DOHH2 (cell line): ENCODE measurements around the gene EEIG1.
A peak's percentile ranks its signal among the peaks of the same experiment; 100 is the strongest.

Source experiments
- H3F3A ChIP-seq: fragments of 200-600 bp; sonication (generic), shearing (Covaris generic); 2 replicates; pipeline ENCODE4 v1.6.0; 2016; ENCODE audit warnings: antibody characterized with exemption, mild to moderate bottlenecking; ENCODE audit not compliant: control insufficient read depth, insufficient read depth
- H3K27ac ChIP-seq: fragments of 200-600 bp; sonication (generic); 2 replicates; pipeline ENCODE4 v1.5.1; 2014; ENCODE audit warnings: low read depth, mild to moderate bottlenecking, low read length, moderate library complexity
- H3K27me3 ChIP-seq: fragments of 200-600 bp; sonication (generic); 2 replicates; pipeline ENCODE4 v1.6.1; 2014; ENCODE audit warnings: mild to moderate bottlenecking, low read length, mixed read lengths; ENCODE audit not compliant: control insufficient read depth
- H3K36me3 ChIP-seq: fragments of 200-600 bp; sonication (generic); 2 replicates; pipeline ENCODE4 v1.6.1; 2014; ENCODE audit warnings: mild to moderate bottlenecking, low read length, moderate library complexity, mixed read lengths; ENCODE audit not compliant: control insufficient read depth
- H3K4me1 ChIP-seq: fragments of 200-600 bp; sonication (generic); 2 replicates; pipeline ENCODE4 v1.6.1; 2014; ENCODE audit warnings: mild to moderate bottlenecking, low read length, mixed read lengths; ENCODE audit not compliant: control insufficient read depth
- H3K4me2 ChIP-seq: fragments of 200-600 bp; sonication (generic); 2 replicates; pipeline ENCODE4 v1.6.0; 2014; ENCODE audit warnings: mild to moderate bottlenecking, low read length, moderate library complexity
- H3K4me3 ChIP-seq: fragments of 200-600 bp; sonication (generic); 2 replicates; pipeline ENCODE4 v1.5.1; 2014; ENCODE audit warnings: mild to moderate bottlenecking, low read length, mixed read lengths
- H3K79me2 ChIP-seq: fragments of 200-600 bp; sonication (generic); 2 replicates; pipeline ENCODE4 v1.6.1; 2014; ENCODE audit warnings: mild to moderate bottlenecking, low read length, mixed read lengths; ENCODE audit not compliant: control insufficient read depth
- H3K9me2 ChIP-seq: fragments of 200-600 bp; sonication (generic); replicated peaks from 2 replicates; pipeline ENCODE4 v1.6.1; 2014; ENCODE audit warnings: mild to moderate bottlenecking, low read length, mixed read lengths; ENCODE audit not compliant: control insufficient read depth
- H3K9me3 ChIP-seq: fragments of 200-600 bp; sonication (generic); 2 replicates; pipeline ENCODE4 v1.6.1; 2014; ENCODE audit warnings: antibody characterized with exemption, low read length, mixed read lengths; ENCODE audit not compliant: control insufficient read depth, insufficient read depth
- H4K20me1 ChIP-seq: fragments of 200-600 bp; sonication (generic); 2 replicates; pipeline ENCODE4 v1.6.0; 2014; ENCODE audit warnings: low read depth, mild to moderate bottlenecking, antibody characterized with exemption, low read length, moderate library complexity; ENCODE audit not compliant: control insufficient read depth, insufficient read depth
- EZH2phosphoT487 ChIP-seq: fragments of 200-600 bp; sonication (generic); IDR thresholded peaks from 2 replicates; pipeline ENCODE4 v1.6.1; 2017; ENCODE audit warnings: borderline replicate concordance, mild to moderate bottlenecking, antibody characterized with exemption, low read length, moderate library complexity, mixed read lengths
- TF ChIP-seq, protein P1 (sequence below): fragments of 200-600 bp; sonication (generic); IDR thresholded peaks from one replicate; pipeline ENCODE4 v1.5.1; 2014; ENCODE audit warnings: antibody characterized with exemption, mild to moderate bottlenecking, low read depth, low read length; ENCODE audit not compliant: poor library complexity, severe bottlenecking

The EEIG1 gene

GRCh38 chr9:127974769-127975261, 6.0 kb downstream of the EEIG1 start:
- peaks cover 82% of the 10 kb centered on the region for H3K4me1 ChIP-seq
- H3K4me2 ChIP-seq: peak overlapping the region; percentile 92
- H3K9me2 ChIP-seq: no peaks in the 10 kb centered on the region
- peak overlapping the region; percentile 83; the same call in 1 of the 2 replicates for H3K27ac ChIP-seq
- peaks cover 100% of the 10 kb centered on the region for H3K79me2 ChIP-seq
- no peaks in the 10 kb centered on the region for H3K27me3 ChIP-seq
- peaks cover 93% of the 10 kb centered on the region for H3K36me3 ChIP-seq
- H4K20me1 ChIP-seq: peaks cover 63% of the 10 kb centered on the region
- TF ChIP-seq EZH2phosphoT487: no peak
- TF ChIP-seq, protein P1, sequence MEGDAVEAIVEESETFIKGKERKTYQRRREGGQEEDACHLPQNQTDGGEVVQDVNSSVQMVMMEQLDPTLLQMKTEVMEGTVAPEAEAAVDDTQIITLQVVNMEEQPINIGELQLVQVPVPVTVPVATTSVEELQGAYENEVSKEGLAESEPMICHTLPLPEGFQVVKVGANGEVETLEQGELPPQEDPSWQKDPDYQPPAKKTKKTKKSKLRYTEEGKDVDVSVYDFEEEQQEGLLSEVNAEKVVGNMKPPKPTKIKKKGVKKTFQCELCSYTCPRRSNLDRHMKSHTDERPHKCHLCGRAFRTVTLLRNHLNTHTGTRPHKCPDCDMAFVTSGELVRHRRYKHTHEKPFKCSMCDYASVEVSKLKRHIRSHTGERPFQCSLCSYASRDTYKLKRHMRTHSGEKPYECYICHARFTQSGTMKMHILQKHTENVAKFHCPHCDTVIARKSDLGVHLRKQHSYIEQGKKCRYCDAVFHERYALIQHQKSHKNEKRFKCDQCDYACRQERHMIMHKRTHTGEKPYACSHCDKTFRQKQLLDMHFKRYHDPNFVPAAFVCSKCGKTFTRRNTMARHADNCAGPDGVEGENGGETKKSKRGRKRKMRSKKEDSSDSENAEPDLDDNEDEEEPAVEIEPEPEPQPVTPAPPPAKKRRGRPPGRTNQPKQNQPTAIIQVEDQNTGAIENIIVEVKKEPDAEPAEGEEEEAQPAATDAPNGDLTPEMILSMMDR: no peak
- peak overlapping the region; percentile 95 for H3K4me3 ChIP-seq
- no peaks in the 10 kb centered on the region for H3K9me3 ChIP-seq
- H3F3A ChIP-seq: peaks cover 10% of the 10 kb centered on the region

DNA sequence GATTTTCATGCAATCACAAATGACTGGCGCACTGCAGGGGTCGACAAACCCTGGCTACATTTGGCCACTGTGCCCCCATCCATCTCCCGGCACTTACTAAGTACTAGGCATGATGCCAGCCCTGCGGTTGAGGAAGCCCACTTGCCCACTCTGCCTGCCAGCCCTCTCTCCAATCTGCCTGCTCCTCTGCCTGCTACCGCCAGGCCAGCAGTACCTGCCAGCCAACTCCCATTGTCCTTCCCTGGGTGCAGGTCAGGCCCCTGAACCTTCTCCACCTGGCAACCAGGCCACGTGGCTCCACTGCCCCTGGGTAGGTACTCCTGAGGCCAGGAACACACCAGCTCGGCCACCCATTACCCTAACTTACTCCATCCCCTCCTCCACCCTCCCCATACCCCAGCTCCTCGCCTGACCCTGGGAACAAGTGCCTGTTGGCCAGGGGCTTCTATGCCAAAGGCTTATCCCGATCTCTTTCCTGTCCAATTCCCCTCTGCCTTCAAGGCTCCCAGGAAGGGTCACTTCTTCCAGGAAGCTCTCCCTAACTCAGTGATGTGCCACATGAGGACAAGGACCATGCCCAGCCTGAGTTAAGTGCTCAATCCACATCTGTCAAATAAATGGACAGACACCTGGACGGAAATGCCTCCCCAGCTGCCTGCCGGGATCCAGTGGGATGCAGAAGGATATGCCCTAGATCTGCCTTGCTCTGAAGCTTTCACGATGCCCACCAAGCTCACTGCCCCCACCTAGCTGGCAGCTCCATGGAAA, 6.6 kb downstream of the EEIG1 start:
- no peaks in the 10 kb centered on the region for H3K9me3 ChIP-seq
- TF ChIP-seq EZH2phosphoT487: no peak
- TF ChIP-seq, protein P1: no peak
- peaks cover 88% of the 10 kb centered on the region for H3K4me1 ChIP-seq
- H4K20me1 ChIP-seq: peaks cover 69% of the 10 kb centered on the region
- H3K79me2 ChIP-seq: peaks cover 100% of the 10 kb centered on the region
- H3F3A ChIP-seq: peaks cover 10% of the 10 kb centered on the region
- H3K27ac ChIP-seq: peak overlapping the region; percentile 83
- peaks cover 93% of the 10 kb centered on the region for H3K36me3 ChIP-seq
- no peaks in the 10 kb centered on the region for H3K9me2 ChIP-seq
- H3K27me3 ChIP-seq: no peaks in the 10 kb centered on the region
- peak overlapping the region; percentile 92 for H3K4me2 ChIP-seq
- peak overlapping the region; percentile 95 for H3K4me3 ChIP-seq

DNA sequence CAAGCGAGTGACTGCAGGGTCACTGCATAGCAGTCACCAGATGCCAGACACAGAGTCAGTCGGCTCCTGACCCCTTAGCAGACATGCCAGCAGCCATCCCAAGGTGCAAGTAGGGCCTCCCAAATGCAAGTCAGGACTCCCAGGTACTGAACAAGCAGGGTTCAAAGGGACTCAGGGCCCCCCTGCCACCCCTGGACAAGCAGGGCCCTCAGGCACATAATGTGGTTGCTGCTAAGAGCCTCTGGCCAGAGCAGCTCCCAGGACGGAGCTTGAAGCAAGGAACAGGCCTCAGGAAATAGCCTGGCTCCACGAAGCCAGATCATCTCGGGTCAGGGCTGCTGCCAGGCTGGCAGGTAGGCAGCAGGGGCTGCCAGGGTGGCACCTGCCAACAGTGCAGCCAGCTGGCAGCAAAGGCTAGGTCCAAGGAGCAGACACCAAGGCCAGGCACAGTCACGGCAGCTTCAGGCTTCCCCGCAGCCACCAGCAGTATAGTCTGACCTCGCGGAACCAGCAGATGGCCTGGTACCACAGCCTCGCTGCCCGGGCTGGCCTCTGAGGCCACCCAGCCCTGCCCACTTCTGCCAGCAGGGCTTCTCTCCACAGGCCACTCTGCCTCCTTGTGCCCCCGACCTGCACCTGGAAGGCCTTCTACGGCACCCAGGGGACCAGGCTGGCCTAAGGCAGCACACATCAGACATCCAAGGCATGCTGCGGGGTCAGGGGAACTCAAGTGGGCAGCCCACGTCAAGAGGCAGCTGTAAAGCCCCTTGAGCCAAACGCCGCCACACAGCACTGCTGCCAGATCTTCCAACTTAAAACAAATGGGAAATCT, 7.4 kb downstream of the EEIG1 start:
- Histone ChIP-seq H4K20me1 (peaks cover 77% of the 10 kb centered on the region), H3F3A (peaks cover 10% of the 10 kb centered on the region), H3K4me2 (peak overlapping the region; percentile 92)

More for the DNA sequence above, 7.4 kb downstream of the EEIG1 start:
- peaks cover 93% of the 10 kb centered on the region for H3K36me3 ChIP-seq
- H3K27ac ChIP-seq: peak overlapping the region; percentile 83
- no peaks in the 10 kb centered on the region for H3K9me2 ChIP-seq
- peaks cover 96% of the 10 kb centered on the region for H3K4me1 ChIP-seq
- no peaks in the 10 kb centered on the region for H3K9me3 ChIP-seq
- H3K4me3 ChIP-seq: peak overlapping the region; percentile 95
- no peaks in the 10 kb centered on the region for H3K27me3 ChIP-seq
- TF ChIP-seq, protein P1: no peak
- no peak for TF ChIP-seq EZH2phosphoT487
- H3K79me2 ChIP-seq: peaks cover 100% of the 10 kb centered on the region
